Activated CD8-positive, alpha-beta memory T cell treated with anti-CD3 and anti-CD28 coated beads for 48 hours (primary cell): ENCODE measurements around the gene NFIB.

ENCODE experiments used
- DNase-seq, 3 experiments: peaks; one replicate each; pipeline ENCODE4 v3.0.0-alpha.2; 2020; ENCODE audit warnings: low read depth in 2 of 3, low spot score in 2 of 3

NFIB gene

GRCh38 chr9:14307989-14308852, 5.7 kb downstream of the NFIB start:
- DNase-seq = no peak

- DNase-seq = no peak
Measured at GRCh38 chr9:14306672-14307660, 7.0 kb downstream of the NFIB start.

- DNase-seq = no peak
Measured at GRCh38 chr9:14306188-14306587, 7.8 kb downstream of the NFIB start.

- DNase-seq = no peak
Measured at GRCh38 chr9:14304259-14304658, 9.7 kb downstream of the NFIB start.

GRCh38 chr9:14303521-14303920, 10.4 kb downstream of the NFIB start:
- DNase-seq = no peak

GRCh38 chr9:14303100-14303499, 10.8 kb downstream of the NFIB start:
- no peak for DNase-seq

GRCh38 chr9:14302405-14302804, 11.5 kb downstream of the NFIB start:
- no peak for DNase-seq

- no peak for DNase-seq
Measured at GRCh38 chr9:14301583-14302021, 12.3 kb downstream of the NFIB start.

GRCh38 chr9:14301006-14301405, 12.9 kb downstream of the NFIB start:
- DNase-seq = no peak

- no peak for DNase-seq
Measured at GRCh38 chr9:14300588-14300987, 13.4 kb downstream of the NFIB start.

- no peak for DNase-seq
Measured at GRCh38 chr9:14300040-14300439, 13.9 kb downstream of the NFIB start.

- no peak for DNase-seq
Measured at GRCh38 chr9:14298601-14299022, 15.3 kb downstream of the NFIB start.

GRCh38 chr9:14296495-14297113, 17.3 kb downstream of the NFIB start:
- no peak for DNase-seq

- no peak for DNase-seq
Measured at GRCh38 chr9:14294659-14295058, 19.3 kb downstream of the NFIB start.

GRCh38 chr9:14293801-14294200, 20.1 kb downstream of the NFIB start:
- DNase-seq = no peak

- DNase-seq = no peak
Measured at GRCh38 chr9:14292181-14292739, 21.7 kb downstream of the NFIB start.

GRCh38 chr9:14289916-14290315, 24.0 kb downstream of the NFIB start:
- no peak for DNase-seq

GRCh38 chr9:14288433-14288832, 25.5 kb downstream of the NFIB start:
- no peak for DNase-seq

- DNase-seq = no peak
Measured at GRCh38 chr9:14286121-14286520, 27.8 kb downstream of the NFIB start.

- DNase-seq = no peak
Measured at GRCh38 chr9:14283276-14283675, 30.7 kb downstream of the NFIB start.

GRCh38 chr9:14281876-14282275, 32.1 kb downstream of the NFIB start:
- DNase-seq = no peak
